K562 (cell line): ENCODE results near the gene DCAF10. TPM values are rescaled to one million over a fixed set of nuclear protein-coding genes. Genes with fewer than 3 reads are reported as not detected.

Source experiments
- ARID1B ChIP-seq: fragments of 450-650 bp; IDR thresholded peaks from 2 replicates; pipeline ENCODE4 v1.6.1; 2016; ENCODE audit warnings: antibody characterized with exemption, mild to moderate bottlenecking, inconsistent platforms
- CXXC5 ChIP-seq: fragments of 250-450 bp; sonication (Bioruptor Pico); IDR thresholded peaks from 2 replicates; pipeline ENCODE4 v1.8.0; 2022; ENCODE audit warnings: inconsistent platforms, mild to moderate bottlenecking, moderate library complexity
- EWSR1 ChIP-seq: fragments of 450-650 bp; IDR thresholded peaks from 2 replicates; pipeline ENCODE4 v1.6.1; 2018; ENCODE audit warnings: borderline replicate concordance, mild to moderate bottlenecking, low read depth, moderate library complexity; ENCODE audit not compliant: partially characterized antibody
- GABPB2 ChIP-seq: fragments of 250-450 bp; sonication (Bioruptor Pico); conservative IDR thresholded peaks from 2 replicates; pipeline ENCODE4 v1.5.1; 2021; ENCODE audit warnings: mild to moderate bottlenecking
- HNRNPH1 ChIP-seq: fragments of 200-400 bp; formaldehyde crosslinking; optimal IDR thresholded peaks from 2 replicates; pipeline ENCODE3; 2017; ENCODE audit warnings: low read depth, mild to moderate bottlenecking, low read length, moderate library complexity
- NBN ChIP-seq: fragments of 450-650 bp; IDR thresholded peaks from 2 replicates; pipeline ENCODE4 v1.6.1; 2016; ENCODE audit warnings: low read depth, mild to moderate bottlenecking
- NR1H2 ChIP-seq: sonication (generic); formaldehyde crosslinking; IDR thresholded peaks from 2 replicates; pipeline ENCODE4 v1.4.0; 2020; ENCODE audit warnings: mild to moderate bottlenecking, missing genetic modification reagents
- NRF1 ChIP-seq, 2 experiments: fragments of 450-650 bp; IDR thresholded peaks in 1 of 2; conservative IDR thresholded peaks in 1 of 2; 2 replicates each; pipeline ENCODE4 v1.6.1; 2014; ENCODE audit warnings: mild to moderate bottlenecking in 2 of 2
- POLR2H ChIP-seq: IDR thresholded peaks from 2 replicates; pipeline ENCODE4 v1.6.1; 2016; ENCODE audit warnings: missing genetic modification characterization, low read depth, mild to moderate bottlenecking, control low read depth, missing compliant biosample characterization, moderate library complexity
- RBFOX2 ChIP-seq: fragments of 200-400 bp; formaldehyde crosslinking; IDR thresholded peaks from 2 replicates; pipeline ENCODE4 v1.6.1; 2017; ENCODE audit warnings: low read depth, mild to moderate bottlenecking, low read length, moderate library complexity
- RBM25 ChIP-seq: fragments of 200-400 bp; formaldehyde crosslinking; IDR thresholded peaks from 2 replicates; pipeline ENCODE4 v1.6.1; 2018; ENCODE audit warnings: low read length, low read depth, moderate library complexity; ENCODE audit not compliant: severe bottlenecking
- SMAD1 ChIP-seq: fragments of 150-350 bp; IDR thresholded peaks from 2 replicates; pipeline ENCODE4 v1.6.1; 2014; ENCODE audit warnings: low read length, low read depth; ENCODE audit not compliant: partially characterized antibody
- ZNF282 ChIP-seq: sonication (generic); formaldehyde crosslinking; IDR thresholded peaks from 2 replicates; pipeline ENCODE4 v1.8.1; 2023; ENCODE audit warnings: missing genetic modification reagents
- ZNF75A ChIP-seq: fragments of 450-650 bp; formaldehyde crosslinking; IDR thresholded peaks from 2 replicates; pipeline ENCODE4 v1.4.0; 2020; ENCODE audit warnings: mild to moderate bottlenecking
- polyA plus RNA-seq, 8 experiments: library from polyadenylated mRNA; depleted of rRNA in 4 of 8; stranded (reverse) in 5 of 8; unstranded in 3 of 8; fragments of >200 nt; fragmentation: Nextera tagmentation in 2 of 8; fragmentation: Illumina TruSeq in 1 of 8; extraction: Ambion mirVana in 2 of 8; extraction: Trizol in 1 of 8; gene quantifications; 2 replicates each; pipeline versions ENCODE4 v1.2.1 to v1.2.3, GENCODE V29; 2011 to 2014; ENCODE audit warnings: inconsistent platforms in 1 of 8, missing spikeins in 1 of 8
- total RNA-seq, 7 experiments: library from RNA; depleted of rRNA in 6 of 7; stranded (reverse); fragments of >200 nt in 6 of 7; fragmentation: Illumina TruSeq in 2 of 7; extraction: Trizol in 2 of 7; gene quantifications; 2 replicates each; pipeline versions ENCODE4 v1.2.1 to v1.2.3, GENCODE V29; 2011 to 2021; ENCODE audit warnings: low replicate concordance in 1 of 7
- TF ChIP-seq, protein P1 (sequence below): sonication (generic); formaldehyde crosslinking; IDR thresholded peaks from 2 replicates; pipeline ENCODE4 v1.8.0; 2022; ENCODE audit warnings: mild to moderate bottlenecking, missing genetic modification reagents
- TF ChIP-seq, protein P2 (sequence below): fragments of 200-800 bp; sonication (Bioruptor generic); IDR thresholded peaks from 2 replicates; pipeline ENCODE4 v1.6.1; 2017; ENCODE audit warnings: missing genetic modification characterization, missing compliant biosample characterization
- TF ChIP-seq, protein P3 (sequence below): fragments of 200-400 bp; formaldehyde crosslinking; IDR thresholded peaks from 2 replicates; pipeline ENCODE4 v1.6.1; 2017; ENCODE audit warnings: mild to moderate bottlenecking, low read depth, low read length, moderate library complexity
- TF ChIP-seq, protein P4 (sequence below): fragments of 450-650 bp; formaldehyde crosslinking; conservative IDR thresholded peaks from 2 replicates; pipeline ENCODE4 v1.4.0; 2022; ENCODE audit warnings: mild to moderate bottlenecking, missing genetic modification characterization

Gene DCAF10
- total and polyA plus RNA-seq, 9 of the 15 experiments (the other 6 are each of a cell fraction or from before 2014, with no cell fraction given): 6.8 to 40.1 (median 16.9) TPM

DNA sequence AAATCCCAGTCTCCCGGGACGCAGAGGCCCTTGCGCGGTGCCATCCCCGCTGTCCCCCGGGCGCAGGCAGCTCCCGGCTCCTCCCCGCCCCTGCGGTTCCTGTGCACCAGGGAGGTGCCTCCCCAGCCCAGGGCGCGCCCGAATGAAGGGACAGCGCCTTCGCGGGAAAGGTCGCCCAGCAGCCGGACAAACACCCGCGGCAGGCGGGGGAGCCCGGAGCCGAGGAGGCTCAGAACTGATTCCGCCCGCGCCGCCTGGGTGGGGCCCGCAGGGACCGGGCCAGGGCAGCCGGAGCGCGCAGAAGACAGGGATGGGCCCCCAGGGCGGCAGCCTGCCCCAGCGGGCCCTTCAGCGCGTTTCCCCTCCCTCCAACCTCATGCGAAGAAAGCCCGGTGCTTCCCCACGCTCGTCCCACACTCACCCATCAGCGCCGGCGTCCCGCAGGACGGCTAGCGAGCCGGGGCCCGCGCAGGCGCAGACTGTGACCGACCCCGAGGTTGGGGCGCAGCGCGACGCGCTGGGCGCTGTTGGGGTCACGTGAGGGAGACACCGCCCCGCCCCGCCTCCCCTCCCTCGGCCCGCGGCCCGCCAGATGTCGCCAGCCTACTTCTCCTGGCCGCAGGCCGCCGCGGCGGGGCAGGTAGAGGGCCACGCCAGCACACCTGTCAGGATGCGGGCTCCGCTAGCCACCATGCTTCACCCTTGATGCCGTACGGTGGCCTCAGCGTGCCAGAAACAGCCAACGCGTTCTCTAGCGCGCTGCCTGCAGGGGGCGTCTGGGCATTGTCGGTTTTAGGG lies 103.2 kb downstream of the DCAF10 start, which contains the start of gene SLC25A51 (continued):
- TF ChIP-seq NR1H2 (CRISPR knock-in tag): peak; percentile 41
- TF ChIP-seq RBFOX2: peak; percentile 89
- 0 out of 2 replicates have a peak, but pooled peaks have one; percentile 38 for TF ChIP-seq ZNF75A
- TF ChIP-seq, protein P1, sequence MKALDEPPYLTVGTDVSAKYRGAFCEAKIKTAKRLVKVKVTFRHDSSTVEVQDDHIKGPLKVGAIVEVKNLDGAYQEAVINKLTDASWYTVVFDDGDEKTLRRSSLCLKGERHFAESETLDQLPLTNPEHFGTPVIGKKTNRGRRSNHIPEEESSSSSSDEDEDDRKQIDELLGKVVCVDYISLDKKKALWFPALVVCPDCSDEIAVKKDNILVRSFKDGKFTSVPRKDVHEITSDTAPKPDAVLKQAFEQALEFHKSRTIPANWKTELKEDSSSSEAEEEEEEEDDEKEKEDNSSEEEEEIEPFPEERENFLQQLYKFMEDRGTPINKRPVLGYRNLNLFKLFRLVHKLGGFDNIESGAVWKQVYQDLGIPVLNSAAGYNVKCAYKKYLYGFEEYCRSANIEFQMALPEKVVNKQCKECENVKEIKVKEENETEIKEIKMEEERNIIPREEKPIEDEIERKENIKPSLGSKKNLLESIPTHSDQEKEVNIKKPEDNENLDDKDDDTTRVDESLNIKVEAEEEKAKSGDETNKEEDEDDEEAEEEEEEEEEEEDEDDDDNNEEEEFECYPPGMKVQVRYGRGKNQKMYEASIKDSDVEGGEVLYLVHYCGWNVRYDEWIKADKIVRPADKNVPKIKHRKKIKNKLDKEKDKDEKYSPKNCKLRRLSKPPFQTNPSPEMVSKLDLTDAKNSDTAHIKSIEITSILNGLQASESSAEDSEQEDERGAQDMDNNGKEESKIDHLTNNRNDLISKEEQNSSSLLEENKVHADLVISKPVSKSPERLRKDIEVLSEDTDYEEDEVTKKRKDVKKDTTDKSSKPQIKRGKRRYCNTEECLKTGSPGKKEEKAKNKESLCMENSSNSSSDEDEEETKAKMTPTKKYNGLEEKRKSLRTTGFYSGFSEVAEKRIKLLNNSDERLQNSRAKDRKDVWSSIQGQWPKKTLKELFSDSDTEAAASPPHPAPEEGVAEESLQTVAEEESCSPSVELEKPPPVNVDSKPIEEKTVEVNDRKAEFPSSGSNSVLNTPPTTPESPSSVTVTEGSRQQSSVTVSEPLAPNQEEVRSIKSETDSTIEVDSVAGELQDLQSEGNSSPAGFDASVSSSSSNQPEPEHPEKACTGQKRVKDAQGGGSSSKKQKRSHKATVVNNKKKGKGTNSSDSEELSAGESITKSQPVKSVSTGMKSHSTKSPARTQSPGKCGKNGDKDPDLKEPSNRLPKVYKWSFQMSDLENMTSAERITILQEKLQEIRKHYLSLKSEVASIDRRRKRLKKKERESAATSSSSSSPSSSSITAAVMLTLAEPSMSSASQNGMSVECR (CRISPR knock-in tag): peak; percentile 92
- no peak for TF ChIP-seq EWSR1
- TF ChIP-seq NRF1 (conservative IDR thresholded peaks at IDR 0.05 in 1 of 2, IDR thresholded peaks at IDR 0.05 in 1 of 2): peak; percentile 96 to 97
- TF ChIP-seq, protein P2, sequence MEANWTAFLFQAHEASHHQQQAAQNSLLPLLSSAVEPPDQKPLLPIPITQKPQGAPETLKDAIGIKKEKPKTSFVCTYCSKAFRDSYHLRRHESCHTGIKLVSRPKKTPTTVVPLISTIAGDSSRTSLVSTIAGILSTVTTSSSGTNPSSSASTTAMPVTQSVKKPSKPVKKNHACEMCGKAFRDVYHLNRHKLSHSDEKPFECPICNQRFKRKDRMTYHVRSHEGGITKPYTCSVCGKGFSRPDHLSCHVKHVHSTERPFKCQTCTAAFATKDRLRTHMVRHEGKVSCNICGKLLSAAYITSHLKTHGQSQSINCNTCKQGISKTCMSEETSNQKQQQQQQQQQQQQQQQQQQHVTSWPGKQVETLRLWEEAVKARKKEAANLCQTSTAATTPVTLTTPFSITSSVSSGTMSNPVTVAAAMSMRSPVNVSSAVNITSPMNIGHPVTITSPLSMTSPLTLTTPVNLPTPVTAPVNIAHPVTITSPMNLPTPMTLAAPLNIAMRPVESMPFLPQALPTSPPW (CRISPR knock-in tag): peak; percentile 83
- peak; percentile 82 for TF ChIP-seq NBN
- TF ChIP-seq, protein P3, sequence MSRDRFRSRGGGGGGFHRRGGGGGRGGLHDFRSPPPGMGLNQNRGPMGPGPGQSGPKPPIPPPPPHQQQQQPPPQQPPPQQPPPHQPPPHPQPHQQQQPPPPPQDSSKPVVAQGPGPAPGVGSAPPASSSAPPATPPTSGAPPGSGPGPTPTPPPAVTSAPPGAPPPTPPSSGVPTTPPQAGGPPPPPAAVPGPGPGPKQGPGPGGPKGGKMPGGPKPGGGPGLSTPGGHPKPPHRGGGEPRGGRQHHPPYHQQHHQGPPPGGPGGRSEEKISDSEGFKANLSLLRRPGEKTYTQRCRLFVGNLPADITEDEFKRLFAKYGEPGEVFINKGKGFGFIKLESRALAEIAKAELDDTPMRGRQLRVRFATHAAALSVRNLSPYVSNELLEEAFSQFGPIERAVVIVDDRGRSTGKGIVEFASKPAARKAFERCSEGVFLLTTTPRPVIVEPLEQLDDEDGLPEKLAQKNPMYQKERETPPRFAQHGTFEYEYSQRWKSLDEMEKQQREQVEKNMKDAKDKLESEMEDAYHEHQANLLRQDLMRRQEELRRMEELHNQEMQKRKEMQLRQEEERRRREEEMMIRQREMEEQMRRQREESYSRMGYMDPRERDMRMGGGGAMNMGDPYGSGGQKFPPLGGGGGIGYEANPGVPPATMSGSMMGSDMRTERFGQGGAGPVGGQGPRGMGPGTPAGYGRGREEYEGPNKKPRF: no peak
- TF ChIP-seq CXXC5 (CRISPR knock-in tag): peak; percentile 99
- peak; percentile 59; the same call in 1 of the 2 replicates for TF ChIP-seq ARID1B
- no peak for TF ChIP-seq GABPB2
- TF ChIP-seq POLR2H (tag): peak; percentile 56
- peak; percentile 83 for TF ChIP-seq SMAD1
- no peak for TF ChIP-seq RBM25
- TF ChIP-seq, protein P4, sequence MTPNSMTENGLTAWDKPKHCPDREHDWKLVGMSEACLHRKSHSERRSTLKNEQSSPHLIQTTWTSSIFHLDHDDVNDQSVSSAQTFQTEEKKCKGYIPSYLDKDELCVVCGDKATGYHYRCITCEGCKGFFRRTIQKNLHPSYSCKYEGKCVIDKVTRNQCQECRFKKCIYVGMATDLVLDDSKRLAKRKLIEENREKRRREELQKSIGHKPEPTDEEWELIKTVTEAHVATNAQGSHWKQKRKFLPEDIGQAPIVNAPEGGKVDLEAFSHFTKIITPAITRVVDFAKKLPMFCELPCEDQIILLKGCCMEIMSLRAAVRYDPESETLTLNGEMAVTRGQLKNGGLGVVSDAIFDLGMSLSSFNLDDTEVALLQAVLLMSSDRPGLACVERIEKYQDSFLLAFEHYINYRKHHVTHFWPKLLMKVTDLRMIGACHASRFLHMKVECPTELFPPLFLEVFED (CRISPR knock-in tag): peak; percentile 82
- TF ChIP-seq HNRNPH1: no peak
- TF ChIP-seq ZNF282: peak; percentile 59; the same call in 1 of the 2 replicates
